Parathyroid adenoma (tissue), 2 donors: ENCODE data around the gene CCDC192.

Source experiments
- H2AFZ ChIP-seq: fragments of 300-600 bp; sonication (generic); one replicate; pipeline ENCODE4 v1.7.0; 2017; ENCODE audit warnings: antibody characterized with exemption, mild to moderate bottlenecking
- H3K27ac ChIP-seq: fragments of 300-600 bp; sonication (generic); one replicate; pipeline ENCODE4 v1.7.0; 2017
- H3K27me3 ChIP-seq: fragments of 300-600 bp; sonication (generic); one replicate; pipeline ENCODE4 v1.7.0; 2017; ENCODE audit warnings: low read length; ENCODE audit not compliant: control insufficient read depth, insufficient read depth
- H3K36me3 ChIP-seq: fragments of 300-600 bp; sonication (generic); one replicate; pipeline ENCODE4 v1.7.0; 2017; ENCODE audit warnings: low read length; ENCODE audit not compliant: control insufficient read depth, insufficient read depth
- H3K4me1 ChIP-seq: fragments of 300-600 bp; sonication (generic); one replicate; pipeline ENCODE4 v1.7.0; 2017; ENCODE audit warnings: control low read depth
- H3K4me2 ChIP-seq: fragments of 300-600 bp; sonication (generic); one replicate; pipeline ENCODE4 v1.7.0; 2017; ENCODE audit warnings: low read length
- H3K4me3 ChIP-seq: fragments of 300-600 bp; sonication (generic); one replicate; pipeline ENCODE4 v1.7.0; 2017; ENCODE audit warnings: low read depth, low read length
- H3K79me2 ChIP-seq: fragments of 300-600 bp; sonication (generic); one replicate; pipeline ENCODE4 v1.7.0; 2017; ENCODE audit warnings: control low read depth
- H3K9ac ChIP-seq: fragments of 300-600 bp; sonication (generic); one replicate; pipeline ENCODE4 v1.7.0; 2017; ENCODE audit warnings: mild to moderate bottlenecking
- H3K9me3 ChIP-seq: fragments of 300-600 bp; sonication (generic); one replicate; pipeline ENCODE4 v1.7.0; 2017; ENCODE audit warnings: low read length; ENCODE audit not compliant: control insufficient read depth
- CTCF ChIP-seq: fragments of 300-600 bp; sonication (generic); IDR thresholded peaks from one replicate; pipeline ENCODE4 v1.7.0; 2017; ENCODE audit warnings: antibody characterized with exemption, mild to moderate bottlenecking
- donor health status: primary hyperparathyroidism.

CCDC192 gene

GRCh38 chr5:127860291-127860690 is 157.1 kb downstream of the CCDC192 start:
- Histone ChIP-seq H3K4me2 (no peak overlapping the region), H3K27ac (no peak overlapping the region), H3K36me3 (no peaks in the 10 kb centered on the region), H3K9me3 (no peaks in the 10 kb centered on the region), H2AFZ (no peak overlapping the region), H3K4me3 (no peak overlapping the region), H3K79me2 (no peaks in the 10 kb centered on the region), H3K4me1 (no peaks in the 10 kb centered on the region), H3K27me3 (no peaks in the 10 kb centered on the region), H3K9ac (no peak overlapping the region)
- no peak for TF ChIP-seq CTCF

GRCh38 chr5:127863161-127863560 is 160.0 kb downstream of the CCDC192 start:
- Histone ChIP-seq H3K27ac (no peak overlapping the region), H3K79me2 (no peaks in the 10 kb centered on the region), H3K4me2 (no peak overlapping the region), H3K9ac (no peak overlapping the region), H3K9me3 (no peaks in the 10 kb centered on the region), H3K36me3 (no peaks in the 10 kb centered on the region), H3K4me1 (no peaks in the 10 kb centered on the region), H2AFZ (no peak overlapping the region), H3K4me3 (no peak overlapping the region), H3K27me3 (no peaks in the 10 kb centered on the region)
- no peak for TF ChIP-seq CTCF

- no peak overlapping the region for H3K4me2 ChIP-seq
- H3K4me3 ChIP-seq, result no peak overlapping the region
- H3K9ac ChIP-seq, result no peak overlapping the region
- no peaks in the 10 kb centered on the region for H3K36me3 ChIP-seq
- no peaks in the 10 kb centered on the region for H3K27me3 ChIP-seq
- no peak for TF ChIP-seq CTCF
- H2AFZ ChIP-seq, result no peak overlapping the region
- H3K27ac ChIP-seq, result no peak overlapping the region
- H3K79me2 ChIP-seq, result no peaks in the 10 kb centered on the region
- no peaks in the 10 kb centered on the region for H3K9me3 ChIP-seq
- H3K4me1 ChIP-seq, result no peaks in the 10 kb centered on the region
These were observed 160.6 kb downstream of the CCDC192 start for GRCh38 chr5:127863610-127864395.

GRCh38 chr5:127864511-127864910 is 161.3 kb downstream of the CCDC192 start:
- no peak overlapping the region for H3K27ac ChIP-seq
- no peaks in the 10 kb centered on the region for H3K4me1 ChIP-seq
- no peaks in the 10 kb centered on the region for H3K27me3 ChIP-seq
- no peaks in the 10 kb centered on the region for H3K9me3 ChIP-seq
- no peak for TF ChIP-seq CTCF
- no peaks in the 10 kb centered on the region for H3K36me3 ChIP-seq
- H3K79me2 ChIP-seq, result no peaks in the 10 kb centered on the region
- no peak overlapping the region for H3K4me2 ChIP-seq
- no peak overlapping the region for H3K9ac ChIP-seq
- no peak overlapping the region for H3K4me3 ChIP-seq
- no peak overlapping the region for H2AFZ ChIP-seq

- H3K4me3 ChIP-seq, result no peak overlapping the region
- no peak overlapping the region for H3K27ac ChIP-seq
- no peak overlapping the region for H3K4me2 ChIP-seq
- H3K36me3 ChIP-seq, result no peaks in the 10 kb centered on the region
- H3K79me2 ChIP-seq, result no peaks in the 10 kb centered on the region
- no peak overlapping the region for H3K9ac ChIP-seq
- TF ChIP-seq CTCF, result no peak
- no peaks in the 10 kb centered on the region for H3K9me3 ChIP-seq
- H3K27me3 ChIP-seq, result no peaks in the 10 kb centered on the region
- no peaks in the 10 kb centered on the region for H3K4me1 ChIP-seq
- H2AFZ ChIP-seq, result no peak overlapping the region
These were observed 162.1 kb downstream of the CCDC192 start for GRCh38 chr5:127865273-127865672.
